GM06990 (cell line): ENCODE measurements around the gene MIGA2.

Source experiments
- DNase-seq: peaks from one replicate; pipeline ENCODE4 v3.0.0-alpha.2; 2011; ENCODE audit not compliant: insufficient read length; ENCODE audit errors: extremely low read depth
- H3K27me3 ChIP-seq: replicated peaks from 2 replicates; pipeline ENCODE4 v1.6.0; 2011; ENCODE audit warnings: low read length; ENCODE audit not compliant: control insufficient read depth, insufficient read depth
- H3K36me3 ChIP-seq: 2 replicates; pipeline ENCODE4 v1.5.1; 2011; ENCODE audit warnings: low read length; ENCODE audit not compliant: control insufficient read depth, insufficient read depth
- H3K4me3 ChIP-seq: replicated peaks from 2 replicates; pipeline ENCODE4 v1.5.1; 2011; ENCODE audit warnings: low read depth, mild to moderate bottlenecking, control low read depth, low read length
- TF ChIP-seq, protein P1 (sequence below): IDR thresholded peaks from 2 replicates; pipeline ENCODE4 v1.5.1; 2011; ENCODE audit warnings: low read length, control low read depth, mild to moderate bottlenecking, inconsistent platforms; ENCODE audit not compliant: insufficient read depth, poor library complexity, severe bottlenecking

MIGA2 gene

DNA sequence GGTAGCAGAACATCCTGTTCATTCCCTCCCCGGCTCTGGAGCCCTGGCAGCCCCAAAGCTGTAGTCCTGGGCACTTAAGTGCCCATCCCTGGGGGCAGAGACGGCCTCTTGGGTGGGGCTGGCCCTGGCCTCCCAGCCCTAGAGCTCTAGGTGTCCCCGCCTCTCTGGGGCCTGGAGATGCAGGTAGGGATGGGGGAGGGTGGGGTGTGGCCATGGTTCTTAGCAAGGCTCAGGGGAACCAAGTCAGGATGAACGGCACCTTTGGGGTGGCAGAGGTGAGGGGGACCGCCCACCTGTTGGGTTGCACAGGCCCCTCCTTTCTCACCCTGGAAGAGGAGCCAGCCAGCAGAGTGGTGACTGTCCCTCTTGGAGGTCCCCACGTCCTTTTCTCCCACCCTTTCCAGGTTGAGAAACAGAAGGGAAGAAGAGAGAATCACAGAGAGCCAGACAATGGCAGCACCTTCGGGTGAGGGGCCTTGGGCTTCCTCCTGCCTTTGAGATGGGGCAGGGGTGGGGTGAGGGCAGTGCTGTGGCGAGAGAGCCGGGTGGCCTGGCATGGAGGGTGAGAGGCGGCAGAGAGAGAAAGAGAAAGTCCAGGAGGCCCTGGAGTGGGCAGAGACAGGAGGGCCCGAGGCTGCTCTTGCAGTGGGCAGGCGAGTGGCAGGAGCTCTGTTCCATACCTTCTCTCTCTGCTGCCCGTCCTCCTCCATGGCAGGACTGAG is 71.8 kb downstream of the MIGA2 start:
- TF ChIP-seq, protein P1, sequence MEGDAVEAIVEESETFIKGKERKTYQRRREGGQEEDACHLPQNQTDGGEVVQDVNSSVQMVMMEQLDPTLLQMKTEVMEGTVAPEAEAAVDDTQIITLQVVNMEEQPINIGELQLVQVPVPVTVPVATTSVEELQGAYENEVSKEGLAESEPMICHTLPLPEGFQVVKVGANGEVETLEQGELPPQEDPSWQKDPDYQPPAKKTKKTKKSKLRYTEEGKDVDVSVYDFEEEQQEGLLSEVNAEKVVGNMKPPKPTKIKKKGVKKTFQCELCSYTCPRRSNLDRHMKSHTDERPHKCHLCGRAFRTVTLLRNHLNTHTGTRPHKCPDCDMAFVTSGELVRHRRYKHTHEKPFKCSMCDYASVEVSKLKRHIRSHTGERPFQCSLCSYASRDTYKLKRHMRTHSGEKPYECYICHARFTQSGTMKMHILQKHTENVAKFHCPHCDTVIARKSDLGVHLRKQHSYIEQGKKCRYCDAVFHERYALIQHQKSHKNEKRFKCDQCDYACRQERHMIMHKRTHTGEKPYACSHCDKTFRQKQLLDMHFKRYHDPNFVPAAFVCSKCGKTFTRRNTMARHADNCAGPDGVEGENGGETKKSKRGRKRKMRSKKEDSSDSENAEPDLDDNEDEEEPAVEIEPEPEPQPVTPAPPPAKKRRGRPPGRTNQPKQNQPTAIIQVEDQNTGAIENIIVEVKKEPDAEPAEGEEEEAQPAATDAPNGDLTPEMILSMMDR, result no peak
- H3K27me3 ChIP-seq, result no peaks in the 10 kb centered on the region
- H3K36me3 ChIP-seq, result no peaks in the 10 kb centered on the region
- no peak for DNase-seq
- H3K4me3 ChIP-seq, result no peak overlapping the region

DNA sequence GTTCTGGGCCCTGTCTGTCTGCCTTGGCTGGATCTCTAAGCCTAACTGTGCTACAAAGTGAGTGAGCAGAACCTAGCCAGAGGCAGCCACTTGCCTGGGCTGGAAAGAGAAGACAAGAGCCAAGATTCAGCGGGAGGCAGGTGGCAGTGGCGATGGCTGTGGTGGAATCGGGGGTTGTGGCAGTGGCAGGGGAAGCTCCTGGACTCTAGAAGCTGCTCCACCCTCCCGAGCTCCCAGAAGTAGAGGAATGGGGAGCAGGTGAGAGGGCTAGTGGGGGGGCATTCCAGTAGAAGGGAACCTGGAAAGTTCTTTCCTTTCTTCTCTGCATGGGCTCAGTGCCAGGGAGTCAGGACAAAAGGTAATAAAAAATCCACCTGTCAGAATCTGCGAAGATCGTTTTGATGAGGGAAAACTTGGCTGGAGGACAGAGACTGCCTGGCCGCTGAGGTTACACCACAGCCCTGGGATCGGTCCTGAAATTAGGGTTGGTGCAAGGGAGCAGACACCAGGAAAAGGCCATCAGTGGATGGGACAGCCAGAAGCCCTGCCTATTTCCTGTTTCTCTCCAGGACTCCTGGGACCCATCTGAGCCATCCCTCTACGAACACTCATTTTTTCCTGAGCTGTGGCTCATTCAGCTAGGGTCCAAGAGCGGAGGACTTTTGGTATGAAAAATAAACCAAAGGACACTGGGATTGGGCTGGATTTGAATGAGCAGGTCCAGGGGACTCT is 72.5 kb downstream of the MIGA2 start:
- TF ChIP-seq, protein P1, result no peak
- H3K27me3 ChIP-seq, result no peaks in the 10 kb centered on the region
- no peaks in the 10 kb centered on the region for H3K36me3 ChIP-seq
- no peak overlapping the region for H3K4me3 ChIP-seq
- DNase-seq, result no peak

DNA sequence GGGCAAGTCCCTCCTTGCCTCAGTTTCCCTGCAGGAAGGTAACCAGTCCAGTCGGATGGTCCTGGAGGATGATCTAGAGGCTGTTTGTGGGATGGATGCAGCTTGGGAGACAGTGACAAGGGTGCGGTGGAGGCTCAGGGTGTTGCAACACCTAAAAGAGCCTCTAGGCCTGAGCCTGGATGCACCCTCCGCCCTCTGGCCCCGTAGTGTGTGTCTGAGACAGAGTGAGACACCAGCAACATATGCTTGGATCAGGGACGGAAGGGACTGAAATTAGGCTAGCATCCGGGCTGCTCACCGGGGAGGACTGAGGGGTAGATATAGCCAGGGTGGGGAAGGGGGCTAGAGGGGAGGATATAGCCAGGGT is 73.1 kb downstream of the MIGA2 start:
- TF ChIP-seq, protein P1, result no peak
- Histone ChIP-seq H3K36me3 (no peaks in the 10 kb centered on the region), H3K4me3 (no peak overlapping the region), H3K27me3 (no peaks in the 10 kb centered on the region)
- no peak for DNase-seq

DNA sequence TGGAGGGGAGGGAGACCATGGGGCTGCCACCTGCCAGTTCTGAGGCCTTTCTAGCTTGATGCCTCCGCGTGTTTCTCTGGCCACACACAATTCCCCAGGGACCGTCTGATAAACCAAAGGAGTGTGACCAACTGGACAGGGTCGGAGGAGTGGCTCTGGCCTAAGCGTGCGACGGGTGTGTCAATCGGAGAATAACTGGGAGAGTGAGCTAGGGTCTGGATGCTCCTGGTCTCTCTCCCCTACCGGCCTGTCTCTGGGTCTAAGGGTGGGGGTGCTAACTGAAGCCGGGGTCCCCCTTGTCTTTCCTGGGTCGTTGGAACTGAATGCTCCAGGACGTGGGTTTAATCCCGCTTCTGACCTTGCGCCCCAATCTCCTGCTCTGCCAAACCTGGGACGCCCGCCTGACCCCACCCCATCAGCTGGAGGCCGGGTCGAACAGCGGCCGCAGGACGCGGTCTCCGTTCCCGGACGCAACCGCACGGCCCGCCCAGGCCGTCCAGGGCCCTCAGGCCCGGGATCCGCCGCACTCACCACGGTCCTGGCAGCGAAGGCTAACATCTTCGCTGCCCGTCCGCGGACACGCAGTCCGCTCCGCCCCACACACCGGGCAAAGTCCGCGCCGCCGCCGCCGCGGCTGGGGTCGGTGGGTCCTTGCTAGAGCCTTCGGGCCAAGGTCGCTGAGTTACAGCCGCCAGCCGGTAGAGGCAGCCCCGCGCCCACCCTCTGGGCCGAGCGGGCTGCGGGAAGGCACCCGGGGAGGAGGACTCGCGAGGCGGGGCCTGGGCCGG is 73.7 kb downstream of the MIGA2 start:
- Histone ChIP-seq H3K27me3 (no peaks in the 10 kb centered on the region), H3K4me3 (peak overlapping the region; percentile 71), H3K36me3 (no peaks in the 10 kb centered on the region)
- DNase-seq, result no peak
- TF ChIP-seq, protein P1, result no peak

DNA sequence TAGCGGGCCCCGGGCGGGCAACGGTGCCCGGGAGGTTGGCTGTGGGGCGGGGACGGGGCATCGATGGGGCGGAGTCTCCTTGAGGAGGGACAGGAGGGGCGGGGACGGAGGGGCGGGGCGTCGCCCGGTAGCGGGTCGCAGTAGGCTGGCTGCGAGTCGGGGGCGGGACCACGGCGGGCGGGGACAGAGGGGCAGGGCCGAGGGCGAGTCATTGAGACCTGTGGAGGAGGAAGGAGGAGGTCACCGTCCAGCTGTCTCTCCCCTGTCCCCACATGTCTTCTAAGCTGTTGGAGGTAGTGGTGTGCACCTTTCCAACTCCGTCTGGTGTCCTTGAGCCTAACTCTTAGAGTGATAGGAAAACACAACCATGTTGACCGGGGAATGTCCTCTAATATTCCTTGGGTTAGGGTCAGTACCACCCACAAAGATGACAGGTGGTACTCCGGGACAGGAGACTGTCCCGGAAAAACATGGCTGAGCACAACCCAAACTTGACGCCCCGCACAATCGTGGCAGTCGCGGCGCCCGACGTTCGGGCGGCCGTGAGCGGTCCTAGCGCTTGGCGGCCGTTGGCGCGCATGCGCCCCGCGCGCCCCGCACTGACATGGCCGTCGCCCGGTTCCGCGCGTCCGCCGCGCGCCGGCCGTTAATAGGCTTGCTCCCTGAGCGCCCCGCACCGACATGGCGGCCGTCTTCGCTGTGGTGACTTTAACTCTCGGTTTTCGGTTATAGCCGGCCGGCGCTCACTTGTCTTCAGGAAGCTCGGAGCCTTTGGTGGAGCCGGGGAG is 74.5 kb downstream of the MIGA2 start, which contains the start of the genes CRAT and PTPA:
Gene CRAT (minus strand): TSS at position 54 of the 788 bp plus-strand sequence. CDS start 284 bp downstream, outside the sequence.
Gene PTPA (plus strand): TSS at position 676 of the 788 bp plus-strand sequence. CDS start 186 bp downstream, outside the sequence.
- Histone ChIP-seq H3K4me3 (peak within 1 kb of the TSS; percentile 78), H3K36me3 (no peaks in the 10 kb centered on the region), H3K27me3 (no peaks in the 10 kb centered on the region)
- DNase-seq, result peak; percentile 95
- TF ChIP-seq, protein P1, result no peak
